GM18517 (cell line): ENCODE measurements around the gene MDH2.
"Not testable (repeated sequence)": the region's sequence is repeated elsewhere in the genome, so short reads cannot be mapped to it uniquely, and the experiment has no call there.

Experiments used
- ATAC-seq: cut with Tn5 transposase; IDR thresholded peaks from one replicate; pipeline ENCODE4 v1.9.1; 2021; ENCODE audit warnings: mild to moderate bottlenecking, moderate library complexity; ENCODE audit not compliant: unreplicated experiment

Gene MDH2

DNA sequence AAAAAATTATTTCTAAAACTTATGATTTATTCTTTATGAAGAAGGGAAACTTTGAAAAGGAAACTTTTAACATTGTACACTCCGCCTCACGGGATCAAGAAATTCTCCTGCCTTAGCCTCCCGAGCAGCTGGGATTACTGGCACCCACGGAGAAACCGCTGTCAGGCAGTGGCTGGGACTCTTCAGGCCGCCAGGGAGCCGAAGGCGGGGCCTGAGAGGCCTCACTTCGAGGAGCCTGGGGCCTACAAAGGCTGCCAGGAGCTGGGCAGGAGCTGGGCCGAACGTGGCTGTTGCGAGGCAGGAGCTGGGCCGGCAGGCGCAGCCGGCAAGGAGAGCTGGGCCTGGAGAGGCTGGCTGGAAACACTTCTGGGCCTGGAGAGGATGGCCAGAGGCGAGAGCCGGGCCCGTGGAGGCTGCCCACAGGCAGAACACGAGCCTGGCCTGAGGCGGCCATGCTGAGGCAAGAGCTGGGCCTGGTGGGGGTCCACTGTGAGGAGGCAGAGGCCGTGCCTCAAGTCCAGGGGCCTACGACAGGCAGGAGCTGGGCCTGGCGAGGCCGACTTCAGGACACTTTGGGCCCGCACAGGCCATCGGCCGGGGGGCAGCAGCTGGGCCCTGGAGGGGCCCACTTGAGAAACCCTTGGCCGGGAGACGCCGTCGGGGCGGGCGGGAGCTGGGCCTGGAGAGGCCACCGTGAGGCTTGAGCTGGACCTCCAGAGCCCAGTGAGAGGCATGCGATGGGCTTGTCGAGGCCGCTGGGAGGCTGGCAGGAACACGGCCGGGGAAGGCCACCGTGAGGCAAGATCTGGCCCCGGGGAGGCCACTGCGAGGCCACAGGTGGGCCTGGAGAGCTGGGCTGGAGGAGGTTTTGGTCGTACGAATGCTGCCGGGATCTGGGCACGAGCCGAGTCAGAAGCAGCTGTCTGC, 23.7 kb downstream of the MDH2 start:
- no peak for ATAC-seq

DNA sequence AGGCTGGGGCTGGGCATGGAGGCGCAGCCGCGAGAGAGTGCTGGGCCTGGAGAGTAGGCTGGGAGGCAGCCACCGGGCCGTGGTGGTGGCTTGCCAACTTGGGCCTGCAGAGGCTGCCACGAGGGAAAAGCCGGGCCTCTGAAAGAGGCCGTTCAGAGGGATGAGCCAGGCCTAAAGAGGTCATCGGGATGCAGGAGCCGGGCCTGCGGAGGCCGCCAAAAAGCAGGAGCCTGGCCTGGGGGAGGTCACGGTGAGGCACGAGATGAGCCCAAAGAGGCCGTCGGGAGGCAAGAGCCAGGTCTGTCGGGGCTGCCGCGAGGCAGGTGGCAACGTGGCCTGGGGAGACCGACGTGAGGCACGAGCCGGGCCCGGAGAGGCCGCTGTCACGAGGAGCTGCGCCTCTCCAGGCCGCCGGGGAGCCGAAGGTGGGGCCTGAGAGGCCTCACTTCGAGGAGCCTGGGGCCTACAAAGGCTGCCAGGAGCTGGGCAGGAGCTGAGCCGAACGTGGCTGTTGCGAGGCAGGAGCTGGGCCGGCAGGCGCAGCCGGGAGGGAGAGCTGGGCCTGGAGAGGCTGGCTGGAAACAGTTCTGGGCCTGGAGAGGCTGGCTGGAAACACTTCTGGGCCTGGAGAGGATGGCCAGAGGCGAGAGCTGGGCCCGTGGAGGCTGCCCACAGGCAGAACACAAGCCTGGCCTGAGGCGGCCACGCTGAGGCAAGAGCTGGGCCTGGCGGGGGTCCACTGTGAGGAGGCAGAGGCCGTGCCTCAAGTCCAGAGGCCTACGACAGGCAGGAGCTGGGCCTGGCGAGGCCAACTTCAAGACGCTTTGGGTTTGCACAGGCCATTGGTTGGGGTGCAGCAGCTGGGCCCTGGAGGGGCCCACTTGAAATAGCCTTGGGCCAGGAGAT, 24.6 kb downstream of the MDH2 start:
- no peak for ATAC-seq

DNA sequence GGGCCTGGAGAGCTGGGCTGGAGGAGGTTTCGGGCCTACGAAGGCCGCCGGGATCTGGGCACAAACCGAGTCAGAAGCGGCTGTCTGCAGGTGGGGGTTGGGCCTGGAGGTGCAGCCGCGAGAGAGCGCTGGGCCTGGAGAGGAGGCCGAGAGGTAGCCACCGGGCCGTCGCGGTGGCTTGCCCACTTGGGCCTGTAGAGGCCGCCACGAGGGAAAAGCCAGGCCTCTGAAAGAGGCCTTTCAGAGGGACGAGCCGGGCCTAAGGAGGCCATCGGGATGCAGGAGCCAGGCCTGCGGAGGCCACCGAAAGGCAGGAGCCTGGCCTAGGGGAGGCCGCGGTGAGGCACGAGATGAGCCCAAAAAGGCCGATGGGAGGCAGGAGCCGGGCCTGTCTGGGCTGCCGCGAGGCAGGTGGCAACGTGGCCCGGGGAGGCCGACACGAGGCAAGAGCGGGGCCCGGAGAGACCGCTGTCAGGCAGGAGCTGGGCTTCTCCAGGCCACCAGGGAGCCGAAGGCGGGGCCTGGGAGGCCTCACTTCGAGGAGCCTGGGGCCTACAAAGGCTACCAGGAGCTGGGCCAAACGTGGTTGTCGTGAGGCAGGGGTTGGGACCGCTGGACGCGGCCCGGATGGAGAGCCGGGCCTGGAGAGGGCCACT, 25.6 kb downstream of the MDH2 start:
- no peak for ATAC-seq

DNA sequence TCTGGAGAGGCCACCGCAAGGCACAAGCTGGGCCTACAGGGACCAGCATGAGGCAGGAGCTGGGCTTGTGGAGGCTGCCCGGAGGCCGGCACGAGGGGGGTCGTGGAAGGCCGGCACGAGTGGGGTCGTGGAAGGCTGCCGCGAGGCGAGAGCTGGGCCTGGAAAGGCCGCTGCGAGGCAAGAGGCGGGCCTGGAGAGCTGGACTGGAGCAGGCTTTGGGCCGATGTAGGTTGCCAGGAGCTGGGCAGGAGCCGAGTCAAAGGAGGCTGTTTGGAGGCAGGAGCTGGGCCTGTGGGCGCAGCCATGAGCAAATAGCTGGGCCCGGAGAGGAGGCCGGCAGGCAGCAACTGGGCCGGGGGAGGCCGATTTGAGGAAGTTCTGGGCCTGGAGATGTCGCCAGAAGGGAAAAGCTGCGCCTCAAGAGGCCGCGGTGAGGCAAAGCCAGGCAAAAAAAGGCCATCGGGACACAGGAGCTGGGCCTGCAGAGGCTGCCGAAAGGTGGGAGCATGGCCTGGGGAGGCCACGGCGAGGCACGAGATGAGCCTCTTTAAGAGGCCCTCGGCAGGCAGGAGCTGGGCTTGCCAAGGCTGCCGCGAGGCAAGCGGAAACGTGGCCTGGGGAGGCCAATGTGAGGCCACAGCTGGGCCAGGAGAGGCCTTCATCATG, 26.5 kb downstream of the MDH2 start:
- no peak for ATAC-seq

DNA sequence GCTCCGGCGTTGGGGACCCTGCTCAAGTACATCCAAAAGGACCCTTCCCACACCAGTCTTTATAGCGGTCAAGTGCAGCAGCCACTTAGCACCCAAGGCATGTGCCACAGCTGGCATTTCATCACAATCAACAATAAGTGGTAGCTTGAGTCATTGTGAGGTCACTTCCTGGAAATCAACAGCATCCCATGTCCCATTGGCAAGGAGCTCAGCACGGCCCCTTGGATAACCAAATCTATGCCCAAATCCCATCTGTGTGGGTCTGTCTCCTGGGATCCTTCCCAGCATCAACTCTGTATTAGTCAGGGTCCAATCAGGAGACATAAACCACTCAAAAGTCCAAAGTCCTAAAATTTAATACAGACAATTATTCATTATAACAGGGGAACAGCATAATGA, 27.1 kb downstream of the MDH2 start:
- ATAC-seq, result no peak

DNA sequence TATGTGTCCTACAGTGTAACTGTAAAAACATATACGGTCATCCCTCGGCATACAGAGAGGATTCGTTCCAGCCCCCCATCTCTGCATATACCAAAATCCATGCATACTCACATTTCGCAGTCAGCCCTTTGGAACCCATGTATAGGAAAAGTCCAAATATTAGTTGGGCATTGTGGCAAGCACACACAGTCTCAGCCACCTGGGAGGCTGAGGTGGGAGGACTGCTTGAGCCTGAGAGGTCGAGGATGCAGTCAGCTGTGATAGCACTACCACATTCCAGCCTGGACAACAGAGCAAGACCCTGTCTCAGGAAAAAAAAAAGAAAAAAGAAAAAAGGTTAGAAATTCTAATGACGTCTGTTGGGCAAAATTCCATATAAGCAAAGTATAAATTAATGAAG, 29.1 kb downstream of the MDH2 start:
- ATAC-seq, result no peak

DNA sequence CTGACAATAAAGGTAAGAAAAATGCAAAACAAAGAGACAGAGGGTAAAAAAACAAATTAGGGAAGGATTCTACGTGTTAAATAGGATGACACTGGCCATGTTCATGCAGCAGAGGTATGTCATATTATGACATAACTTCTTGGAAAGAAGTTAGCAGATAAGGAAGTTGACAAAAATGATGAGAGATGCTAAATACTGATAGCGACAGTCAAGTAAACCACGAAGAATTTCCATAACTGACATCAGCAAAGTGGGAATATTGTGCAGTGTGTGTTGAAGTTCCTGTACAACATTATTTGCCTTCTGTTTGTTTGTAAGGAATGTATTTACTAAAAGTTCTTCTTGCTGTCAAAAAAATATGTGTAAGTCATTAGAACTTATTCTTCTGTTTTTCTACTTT, 29.5 kb downstream of the MDH2 start:
- no peak for ATAC-seq

DNA sequence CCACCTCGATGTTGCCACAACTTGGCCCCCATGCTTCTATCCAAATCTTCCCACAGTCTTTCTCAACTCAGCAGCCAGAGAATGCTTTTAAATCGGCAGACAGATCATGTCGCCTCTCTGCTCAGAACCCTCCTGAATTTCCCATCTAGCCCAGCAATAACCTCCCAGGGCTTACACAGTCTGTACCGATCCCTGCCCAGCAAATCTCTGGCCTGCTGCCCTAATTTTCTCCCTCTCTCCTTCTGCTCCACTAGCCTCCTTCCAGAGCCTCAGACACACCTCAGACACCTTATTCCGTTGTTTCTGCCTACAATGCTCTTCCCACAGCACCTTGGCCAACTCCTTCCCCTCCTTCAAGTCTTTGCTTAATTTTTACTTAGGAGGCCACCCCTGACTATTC, 32.3 kb downstream of the MDH2 start:
- ATAC-seq, result no peak

DNA sequence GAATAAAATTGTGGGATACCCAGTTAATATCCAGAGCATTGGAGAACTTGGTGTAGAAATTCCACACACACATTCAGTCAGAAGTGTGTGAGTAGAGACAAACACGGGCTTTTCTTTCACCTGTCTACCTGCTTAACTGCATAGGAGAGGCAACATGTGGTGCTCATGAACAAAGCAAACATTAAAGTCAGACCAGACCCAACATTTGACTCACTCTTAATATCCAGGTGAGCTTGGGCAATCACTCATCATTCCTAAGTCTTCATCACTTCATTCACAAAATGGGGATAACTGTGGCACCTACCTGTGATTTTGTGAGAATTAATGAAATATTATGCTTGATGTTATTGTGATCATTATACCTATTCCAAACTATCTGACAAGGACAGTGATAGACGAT, 36.2 kb downstream of the MDH2 start:
- ATAC-seq, result not testable (repeated sequence)

DNA sequence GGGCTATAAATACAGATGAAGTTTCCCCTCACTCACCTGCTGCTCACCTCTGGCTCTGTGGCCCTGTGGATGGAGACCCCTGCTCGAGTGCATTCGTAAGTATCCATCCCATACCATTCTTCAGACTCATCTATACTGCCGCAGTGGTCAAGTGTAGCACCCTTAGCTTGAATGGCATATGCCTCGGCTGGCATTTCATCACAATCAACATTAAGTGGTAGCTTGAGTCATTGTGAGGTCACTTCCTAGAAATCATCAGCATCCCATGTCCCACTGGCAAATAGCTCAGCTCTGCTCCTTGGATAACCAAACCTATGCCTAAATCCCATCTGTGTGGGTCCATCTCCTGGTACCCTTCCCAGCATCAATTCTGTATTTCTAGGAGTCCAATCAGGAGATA, 38.2 kb downstream of the MDH2 start:
- ATAC-seq, result no peak

DNA sequence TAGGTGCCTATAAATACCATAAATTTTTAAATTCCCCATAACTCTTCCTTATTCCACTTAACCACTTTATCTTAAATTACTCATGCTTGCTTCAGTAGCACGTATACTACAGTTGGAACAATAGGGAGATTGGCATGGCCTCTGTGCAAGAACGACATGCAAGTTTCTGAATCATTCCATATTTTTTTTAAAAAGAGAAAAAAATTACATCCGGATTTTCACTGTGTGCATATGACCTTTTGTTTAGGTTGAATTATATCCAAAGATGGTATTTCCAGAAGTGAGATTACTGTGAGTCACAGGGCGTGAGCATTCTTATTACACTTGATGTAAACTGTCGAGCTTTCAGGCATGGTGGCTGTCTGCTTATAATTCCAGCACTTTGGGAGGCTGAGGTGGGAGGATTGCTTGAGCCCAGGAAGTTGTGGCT, 39.5 kb downstream of the MDH2 start:
- ATAC-seq, result not testable (repeated sequence)

DNA sequence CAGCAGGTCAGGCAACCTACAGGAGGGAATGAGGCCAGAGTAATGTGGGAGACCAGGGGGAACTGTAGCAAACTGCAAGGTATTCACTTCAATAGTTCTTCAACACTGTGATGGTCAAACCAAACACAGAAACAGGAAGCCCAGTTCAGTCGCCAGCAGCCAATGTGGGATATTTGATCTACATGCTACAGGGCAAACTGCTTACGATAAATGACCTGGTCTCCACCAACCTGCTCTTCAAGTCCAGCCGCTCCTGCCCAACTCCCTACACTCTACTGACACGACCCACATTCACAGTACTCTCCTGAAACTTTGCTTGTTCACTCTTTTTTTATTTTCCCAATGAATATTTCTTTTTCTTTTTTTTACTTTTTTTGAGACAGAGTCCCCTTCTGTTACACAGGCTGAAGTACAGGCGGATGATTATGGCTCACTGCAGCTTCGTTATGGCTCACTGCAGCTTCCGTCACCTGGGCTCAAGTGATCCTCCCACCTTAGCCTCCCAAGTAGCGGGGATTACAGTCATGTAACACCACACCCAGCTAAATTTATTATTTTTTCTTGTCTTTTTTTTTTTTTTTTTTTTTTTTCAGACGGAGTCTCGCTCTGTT, 42.1 kb downstream of the MDH2 start:
- ATAC-seq, result no peak

DNA sequence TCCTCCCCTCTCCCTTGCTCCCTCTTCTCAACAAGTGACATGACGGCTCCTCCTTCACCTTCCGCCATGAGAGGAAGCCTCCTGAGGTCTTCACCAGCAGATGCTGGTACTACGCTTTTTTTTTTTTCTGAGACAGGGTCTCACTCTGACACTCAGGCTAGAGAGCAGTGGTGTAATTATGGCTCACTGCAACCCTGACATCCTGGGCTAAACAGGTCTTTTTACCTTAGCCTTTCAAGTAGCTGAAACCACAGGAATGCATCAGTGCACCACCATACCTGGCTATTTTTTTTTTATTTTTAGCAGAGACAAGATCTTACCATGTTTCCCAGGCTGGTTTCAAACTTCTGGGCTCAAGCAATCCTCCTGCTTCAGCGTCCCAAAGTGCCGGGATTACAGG, 43.6 kb downstream of the MDH2 start:
- ATAC-seq, result no peak

DNA sequence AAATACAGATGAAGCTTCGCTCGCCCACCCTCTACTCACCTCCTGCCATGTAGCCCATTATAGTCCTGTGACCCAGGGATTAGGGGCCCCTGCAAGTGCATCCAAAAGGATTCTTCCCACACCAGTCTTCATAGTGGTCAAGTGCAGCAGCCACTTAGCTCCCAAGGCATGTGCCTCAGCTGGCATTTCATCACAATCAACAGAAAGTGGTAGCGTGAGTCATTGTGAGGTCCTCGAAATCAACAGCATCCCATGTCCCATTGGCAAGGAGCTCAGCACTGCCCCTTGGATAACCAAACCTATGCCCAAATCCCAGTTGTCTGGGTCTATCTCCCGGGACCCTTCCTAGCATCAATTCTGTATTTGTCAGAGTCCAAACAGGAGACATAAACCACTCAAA, 45.6 kb downstream of the MDH2 start:
- ATAC-seq, result not testable (repeated sequence)

DNA sequence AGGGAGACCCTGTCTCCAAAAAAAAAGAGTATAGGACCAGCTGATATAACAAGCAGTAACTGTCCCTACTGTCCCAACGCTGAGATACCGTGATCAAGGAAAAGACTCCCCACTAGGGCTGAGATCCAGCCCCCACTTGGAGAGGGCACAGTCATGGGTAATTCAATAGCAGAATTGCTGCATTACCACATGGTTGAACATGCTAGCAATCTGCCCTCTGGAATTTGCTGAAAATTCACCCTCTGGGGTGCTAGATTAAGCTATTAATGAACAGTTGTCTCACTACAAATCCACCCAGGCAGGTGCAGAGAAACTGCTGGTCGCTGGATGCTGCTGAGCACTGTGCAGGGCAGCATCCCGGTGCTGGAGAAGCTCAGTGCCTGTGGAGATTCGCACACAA, 46.4 kb downstream of the MDH2 start:
- ATAC-seq, result not testable (repeated sequence)

DNA sequence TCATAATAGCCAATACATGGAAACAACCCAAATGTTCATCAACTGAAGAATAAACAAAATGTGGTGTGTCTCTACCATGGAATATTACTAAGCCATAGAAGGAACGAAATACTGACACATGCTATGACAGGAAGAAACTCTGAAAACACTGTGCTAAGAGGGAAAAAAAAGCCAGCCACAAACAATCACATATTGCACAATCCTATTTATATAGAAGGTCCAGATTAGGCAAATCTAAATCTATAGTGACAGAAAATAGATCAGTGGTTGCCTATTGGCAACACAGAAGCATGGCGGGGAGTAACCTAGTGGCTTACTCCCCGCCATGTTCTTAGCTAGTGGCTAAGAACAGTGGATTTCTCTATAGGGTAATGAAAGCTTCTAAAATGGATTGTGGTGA, 48.0 kb downstream of the MDH2 start:
- no peak for ATAC-seq

DNA sequence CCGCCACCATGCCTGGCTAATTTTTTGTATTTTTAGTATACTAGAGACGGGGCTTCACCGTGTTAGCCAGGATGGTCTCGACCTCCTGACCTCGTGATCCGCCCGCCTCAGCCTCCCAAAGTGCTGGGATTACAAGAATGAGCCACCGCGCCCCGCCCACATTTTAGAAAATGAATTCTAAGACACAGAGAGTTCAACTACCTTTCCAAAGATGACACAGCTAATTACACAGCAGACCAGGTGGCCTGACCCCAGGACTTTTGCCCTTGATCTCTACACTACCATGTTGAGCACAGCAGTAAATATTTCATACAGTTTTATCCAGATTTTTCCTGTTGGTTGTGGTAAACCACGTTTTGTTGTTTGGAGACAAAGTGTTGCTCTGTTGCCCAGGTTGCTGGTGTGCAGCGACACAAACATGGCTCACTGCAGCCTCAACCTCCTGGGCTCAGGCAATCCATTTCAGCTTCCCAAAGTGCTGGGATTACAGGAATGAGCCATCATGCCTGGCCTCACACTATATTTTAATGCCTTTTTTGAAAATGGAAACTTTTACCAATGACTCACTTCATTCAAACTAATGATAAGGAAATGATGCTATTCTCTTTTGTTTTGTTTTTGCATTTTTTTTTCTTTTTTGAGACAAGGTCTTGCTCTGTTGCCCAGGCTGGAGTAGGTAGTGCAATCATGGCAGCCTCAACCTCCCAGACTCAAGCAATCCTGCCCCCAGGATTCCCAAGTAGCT, 54.0 kb downstream of the MDH2 start:
- not testable (repeated sequence) for ATAC-seq

DNA sequence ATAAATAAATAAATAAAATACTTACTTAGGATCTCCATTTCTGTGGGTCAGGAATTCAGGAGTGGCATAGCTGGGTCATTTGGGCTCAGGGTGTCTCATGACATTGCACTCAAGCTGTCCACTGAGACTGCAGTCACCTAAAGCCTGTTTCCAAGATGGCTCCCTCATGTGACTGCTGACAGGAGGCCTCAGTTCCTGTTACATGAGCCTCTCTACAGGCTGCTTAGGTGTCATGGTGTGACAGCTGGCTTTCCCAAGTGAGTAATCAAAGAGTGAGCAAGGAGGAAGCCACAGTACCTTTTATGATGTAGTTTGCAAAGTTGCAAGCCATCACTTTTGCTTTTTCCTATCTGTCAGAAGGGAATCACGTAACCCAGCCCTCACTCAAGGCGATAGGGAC, 55.9 kb downstream of the MDH2 start:
- not testable (repeated sequence) for ATAC-seq

DNA sequence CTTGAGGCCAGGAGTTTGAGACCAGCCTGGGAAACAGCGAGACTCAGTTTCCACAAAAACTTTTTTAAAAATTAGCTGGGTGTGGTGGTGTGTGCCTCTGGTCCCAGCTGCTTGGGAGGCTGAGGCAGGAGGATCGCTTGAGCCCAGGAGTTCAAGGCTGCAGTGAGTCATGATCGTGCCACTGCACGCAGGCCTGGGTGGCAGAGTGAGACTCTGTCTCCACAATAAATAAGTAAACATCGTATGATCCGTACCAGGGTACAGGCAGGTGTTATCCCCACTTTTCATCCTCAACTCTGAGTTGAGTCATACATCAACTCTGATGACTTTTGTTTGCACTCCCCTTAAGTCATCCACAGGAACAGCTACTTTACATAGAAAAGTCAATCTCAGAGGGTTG, 58.2 kb downstream of the MDH2 start:
- not testable (repeated sequence) for ATAC-seq

DNA sequence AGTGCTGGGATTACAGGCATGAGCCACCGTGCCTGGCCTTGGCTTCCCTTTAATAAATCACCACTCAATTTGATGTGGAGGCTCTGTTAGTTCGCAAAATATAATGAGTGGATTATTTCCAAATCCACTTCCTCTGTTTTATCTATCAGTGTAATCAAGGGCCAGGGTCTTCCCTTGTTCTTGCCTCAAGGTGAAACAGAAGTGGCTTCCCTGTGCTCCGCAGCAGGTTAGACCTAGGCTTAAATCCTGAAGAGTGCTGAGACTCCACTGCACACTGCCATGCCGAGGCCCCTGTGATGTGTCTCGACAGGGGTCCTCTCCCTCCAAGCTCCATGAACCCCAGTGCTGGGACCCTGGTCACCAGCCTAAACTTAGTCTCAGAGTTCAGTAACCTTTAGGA, 59.0 kb downstream of the MDH2 start:
- no peak for ATAC-seq
